Left renal cortex interstitium (tissue), 4 donors: ENCODE measurements around the gene CD177. TPM values are rescaled to one million over a fixed set of nuclear protein-coding genes. Genes with fewer than 3 reads are reported as not detected.
"Not testable (repeated sequence)": the region's sequence is repeated elsewhere in the genome, so short reads cannot be mapped to it uniquely, and the experiment has no call there.

ENCODE experiments used
- DNase-seq, 4 donors: peaks; one replicate each; pipeline ENCODE4 v3.0.0-alpha.2; 2013; ENCODE audit warnings: low read depth in 4 of 4, low spot score in 2 of 4, missing footprints in 1 of 4
- polyA plus RNA-seq, 4 donors: library from polyadenylated mRNA; unstranded; fragments of 120-200 nt; gene quantifications; one replicate each; pipeline ENCODE4 v1.2.1, GENCODE V29; 2013; ENCODE audit not compliant: insufficient read length in 4 of 4

Gene CD177
- polyA plus RNA-seq, 4 donors: 0.40 to 0.44 TPM; not detected in 2

DNA sequence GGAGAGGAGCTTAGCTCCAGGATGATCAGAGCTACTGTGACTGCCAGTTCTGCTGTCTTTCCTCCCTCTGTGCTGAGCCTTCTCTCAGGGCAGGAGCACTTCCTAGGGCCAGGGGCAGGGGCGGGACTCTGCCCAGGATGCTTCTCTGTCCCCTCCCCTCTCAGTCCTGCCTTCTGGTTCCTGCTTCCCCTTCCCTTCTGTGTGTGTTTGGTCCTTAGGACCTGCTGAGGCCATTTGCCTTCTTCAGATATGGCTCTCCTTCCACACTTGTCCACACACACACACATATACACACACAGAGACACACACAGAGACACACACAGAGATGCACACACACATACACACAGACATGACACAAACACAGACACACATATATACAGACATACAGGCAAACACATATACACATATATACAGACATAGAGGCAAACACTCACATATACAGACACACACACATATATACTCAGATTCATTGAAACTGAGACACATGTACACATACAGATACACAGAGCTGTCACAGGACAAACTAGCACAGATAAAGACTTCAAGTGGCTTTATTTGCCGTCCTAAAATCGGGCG, 22.0 kb upstream of the CD177 start:
- no peak for DNase-seq

DNA sequence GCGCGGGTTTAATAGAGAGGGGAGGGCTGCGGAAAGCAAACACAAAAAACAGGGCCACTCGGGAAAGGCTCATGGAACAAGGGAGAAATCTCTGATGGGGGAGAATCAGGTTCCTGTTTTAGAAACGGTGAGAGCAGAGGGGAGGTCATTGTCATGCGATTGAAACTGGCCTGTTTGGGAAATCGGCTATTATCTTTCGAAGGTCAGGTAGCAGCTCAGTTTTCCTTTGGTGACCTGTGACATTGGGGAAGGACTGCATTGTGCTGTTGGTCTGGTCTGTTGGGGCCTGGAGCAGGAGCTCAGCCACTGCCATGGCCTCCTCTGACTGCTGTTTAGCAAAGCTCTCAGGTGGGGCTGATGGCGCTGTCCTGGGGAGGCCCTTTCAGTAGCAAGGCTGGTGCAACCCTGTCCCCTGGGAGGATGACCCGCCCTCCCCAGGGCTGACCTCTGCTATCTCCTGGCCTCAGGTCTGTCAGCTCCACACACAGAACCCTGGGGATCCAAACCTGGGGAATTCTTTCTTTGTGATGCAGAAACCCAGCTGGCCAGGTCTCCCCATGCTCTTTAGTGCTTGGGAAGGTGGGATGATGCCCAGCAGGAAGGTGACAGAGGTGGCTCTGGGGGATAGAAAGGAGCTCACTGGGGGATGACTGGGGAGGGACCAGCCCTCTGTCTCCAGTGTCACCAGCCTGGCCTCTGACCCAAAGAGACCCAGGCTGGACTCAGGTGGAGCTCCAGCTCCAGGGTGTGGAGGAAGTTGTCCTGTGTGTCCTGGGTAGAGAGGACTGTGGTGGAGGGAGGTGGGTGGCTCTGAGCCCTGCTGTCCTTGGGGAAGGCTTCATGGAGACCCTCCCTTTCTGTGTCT, 21.2 kb upstream of the CD177 start:
- no peak for DNase-seq

DNA sequence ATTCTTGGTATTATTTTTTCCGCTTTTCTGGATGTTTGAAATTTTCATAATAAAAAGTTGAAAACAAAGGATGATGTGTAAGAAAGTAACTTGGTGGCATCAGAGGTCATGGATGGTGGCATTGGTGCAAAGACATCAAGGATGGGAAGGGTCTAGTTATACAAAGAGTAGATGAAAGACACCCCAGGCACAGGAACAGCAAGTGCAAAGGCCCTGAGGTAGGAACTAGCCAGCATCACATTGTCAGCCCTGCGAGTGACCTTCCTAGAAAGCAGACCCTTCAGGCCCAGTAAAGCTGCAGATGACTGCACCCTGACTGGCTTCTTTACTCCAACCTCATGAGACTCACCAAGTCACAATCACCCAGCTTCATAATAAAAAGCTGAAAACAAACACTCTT, 17.0 kb upstream of the CD177 start:
- not testable (repeated sequence) for DNase-seq

DNA sequence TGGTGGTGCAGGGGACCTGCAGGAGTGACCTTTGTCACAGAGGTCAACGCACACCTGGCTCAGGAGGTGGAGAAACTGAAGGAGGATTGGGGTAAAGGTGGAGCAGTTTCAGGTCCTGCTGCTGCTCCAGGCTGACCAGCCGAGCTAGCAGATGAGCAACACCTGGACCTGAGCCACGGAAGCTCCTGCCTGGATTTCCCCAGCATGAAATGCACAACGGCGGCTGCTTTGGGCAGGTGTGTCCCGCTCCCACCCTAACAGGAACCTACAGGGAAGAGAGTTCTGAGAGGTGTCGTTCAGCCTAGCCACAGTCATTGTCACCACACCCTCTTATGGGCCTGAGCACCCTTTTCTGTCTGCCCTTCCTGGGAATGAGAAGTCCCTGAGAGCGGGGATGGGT, 15.7 kb upstream of the CD177 start:
- DNase-seq: no peak

DNA sequence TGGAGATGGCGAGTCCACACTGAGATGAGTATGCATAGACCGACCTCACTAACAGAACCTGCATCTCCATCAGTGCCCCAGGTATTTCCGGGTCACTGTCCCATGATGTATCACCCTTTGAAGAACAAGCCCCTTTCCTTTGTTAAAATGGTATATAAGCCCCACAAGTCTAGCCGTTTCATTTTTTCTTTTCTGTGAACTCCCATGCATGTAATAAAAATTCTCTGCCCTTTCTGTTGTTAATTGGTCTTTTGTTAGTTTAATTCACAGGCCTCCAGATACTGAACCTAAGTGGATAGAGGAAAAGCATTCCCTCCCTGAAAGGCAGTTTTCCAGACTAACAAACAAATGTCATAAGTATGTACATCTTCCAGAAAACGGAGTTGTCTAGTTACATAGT, 15.0 kb upstream of the CD177 start:
- no peak for DNase-seq

DNA sequence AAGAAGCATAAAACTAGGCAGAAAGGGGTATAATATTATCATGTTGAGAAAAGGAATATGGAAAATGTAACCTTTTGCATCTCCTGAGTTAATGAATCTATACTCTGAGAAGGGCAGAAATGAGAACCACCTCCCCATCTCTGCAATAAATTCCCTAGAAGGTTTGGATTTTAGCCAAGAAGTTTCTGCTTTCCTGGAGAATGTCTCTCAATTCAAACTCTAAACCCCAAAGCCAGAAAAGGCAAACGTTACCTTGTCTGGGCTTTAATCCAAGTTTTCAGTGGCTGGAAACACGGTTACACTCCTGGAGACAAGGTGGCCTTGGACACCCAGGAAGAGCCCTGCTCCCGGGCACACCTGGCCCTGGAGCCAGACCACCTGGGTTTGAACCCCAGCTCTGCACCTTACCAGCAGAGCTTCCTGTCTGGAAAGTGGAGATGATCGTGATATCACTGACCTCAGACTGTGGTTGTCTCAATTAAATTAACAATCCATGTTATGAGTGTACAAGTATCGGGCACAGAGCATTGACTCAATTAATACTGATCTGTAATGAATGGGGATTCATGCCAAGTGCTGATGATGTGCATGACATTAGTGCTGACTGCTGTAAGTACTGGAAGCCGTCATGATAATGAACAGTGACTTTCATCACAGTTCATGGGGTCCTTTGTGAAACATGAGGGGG, 14.1 kb upstream of the CD177 start:
- not testable (repeated sequence) for DNase-seq

DNA sequence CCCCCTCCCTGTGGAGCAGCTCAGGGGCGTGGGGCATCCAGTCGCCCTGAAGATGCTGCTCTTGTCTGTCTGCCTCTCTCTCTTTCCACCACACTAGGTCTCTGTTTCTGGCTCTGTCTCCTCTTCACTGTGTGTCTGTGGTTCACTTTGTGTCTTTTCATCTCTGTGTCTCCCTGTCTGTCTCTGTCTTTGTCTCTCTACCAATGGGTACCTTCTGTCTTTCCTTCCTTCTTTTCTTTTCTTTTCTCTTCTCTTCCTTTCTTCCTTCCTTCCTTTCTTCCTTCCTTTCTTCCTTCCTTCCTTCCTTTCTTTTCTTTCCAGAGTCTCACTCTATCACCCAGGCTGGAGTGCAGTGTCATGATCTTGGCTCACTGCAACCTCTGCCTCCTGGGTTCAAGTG, 13.4 kb upstream of the CD177 start:
- DNase-seq: not testable (repeated sequence)

DNA sequence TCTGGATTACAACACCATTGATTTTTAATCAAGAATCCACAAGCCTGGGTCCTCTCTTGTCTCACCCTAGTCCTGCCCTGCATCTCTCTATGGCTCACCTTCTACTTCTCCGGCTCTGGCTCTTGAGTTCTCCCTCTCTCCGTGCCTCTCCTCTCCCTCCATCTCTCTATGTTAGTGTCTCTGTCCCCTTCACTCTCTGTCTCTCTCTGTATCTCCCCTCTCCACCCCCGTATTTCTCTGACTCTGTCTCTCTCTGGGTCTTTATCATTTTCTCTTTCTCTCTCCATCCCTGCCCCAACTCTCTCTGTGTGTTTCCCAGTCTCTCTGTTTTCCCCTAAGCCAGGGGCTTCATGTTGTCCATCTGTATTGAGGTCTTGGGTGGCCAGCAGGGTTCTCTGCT, 12.4 kb upstream of the CD177 start:
- not testable (repeated sequence) for DNase-seq

DNA sequence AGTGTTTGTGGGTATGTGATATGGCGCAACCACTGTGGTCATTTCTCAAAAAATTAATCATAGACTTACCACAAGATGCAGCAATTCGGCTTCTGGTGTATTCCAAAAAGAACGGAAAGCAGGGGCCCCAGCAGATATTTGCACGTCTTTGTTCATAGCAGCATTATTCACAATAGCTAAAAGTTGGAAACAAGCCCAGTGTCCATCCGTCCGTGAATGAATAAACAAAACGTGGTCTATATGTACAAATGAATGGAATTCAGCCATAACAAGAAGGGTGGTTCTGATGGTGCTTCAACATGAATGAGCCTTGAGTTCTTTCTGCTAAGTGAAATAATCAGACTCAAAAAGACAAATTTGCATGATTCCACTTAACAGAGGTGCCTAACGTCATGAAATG, 11.4 kb upstream of the CD177 start:
- not testable (repeated sequence) for DNase-seq

DNA sequence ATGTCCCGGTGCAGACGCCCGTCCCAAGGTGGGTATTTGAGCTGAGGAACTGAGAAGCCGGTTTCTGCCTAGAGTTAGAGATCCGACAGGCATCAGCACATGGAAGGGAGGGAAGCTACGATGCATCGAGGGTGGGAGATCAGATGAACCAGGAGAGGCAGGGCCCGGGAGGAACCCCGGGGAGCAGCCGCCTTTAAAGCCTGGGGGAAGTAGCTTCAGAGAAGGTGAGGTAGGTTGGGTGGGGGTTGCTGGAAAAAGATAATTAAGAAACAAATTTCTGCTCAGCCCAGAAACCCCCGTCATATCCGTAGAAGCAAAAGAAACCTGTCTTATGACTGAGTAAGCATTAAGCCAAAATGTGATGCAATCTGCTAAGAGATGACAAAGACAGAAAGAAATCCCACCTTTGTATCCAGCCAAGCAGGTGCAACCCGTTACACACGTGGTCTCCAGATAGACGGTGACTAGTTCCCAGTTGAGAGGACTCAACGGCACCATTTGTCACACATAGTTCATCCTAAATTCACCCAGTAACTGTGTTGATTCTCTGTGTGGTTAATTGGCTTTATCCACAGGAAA, 9.1 kb upstream of the CD177 start:
- not testable (repeated sequence) for DNase-seq

DNA sequence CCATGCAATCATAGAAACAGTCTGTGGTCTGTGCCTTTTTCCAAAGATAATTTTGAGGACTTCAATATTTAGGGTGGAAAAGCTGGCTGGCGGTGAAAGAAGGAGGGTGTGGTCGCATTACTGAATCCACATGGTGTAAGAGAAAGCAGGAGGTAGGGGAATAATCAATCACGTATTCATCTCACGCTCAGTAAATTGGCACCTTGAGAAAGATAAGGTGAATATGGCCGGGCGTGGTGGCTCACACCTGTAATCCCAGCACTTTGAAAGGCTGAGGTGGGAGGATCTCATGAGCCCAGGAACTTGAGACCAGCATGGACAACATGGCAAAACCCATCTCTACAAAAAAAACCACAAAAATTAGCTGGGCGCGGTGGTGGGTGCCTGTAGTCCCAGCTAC, 3.7 kb upstream of the CD177 start:
- not testable (repeated sequence) for DNase-seq

DNA sequence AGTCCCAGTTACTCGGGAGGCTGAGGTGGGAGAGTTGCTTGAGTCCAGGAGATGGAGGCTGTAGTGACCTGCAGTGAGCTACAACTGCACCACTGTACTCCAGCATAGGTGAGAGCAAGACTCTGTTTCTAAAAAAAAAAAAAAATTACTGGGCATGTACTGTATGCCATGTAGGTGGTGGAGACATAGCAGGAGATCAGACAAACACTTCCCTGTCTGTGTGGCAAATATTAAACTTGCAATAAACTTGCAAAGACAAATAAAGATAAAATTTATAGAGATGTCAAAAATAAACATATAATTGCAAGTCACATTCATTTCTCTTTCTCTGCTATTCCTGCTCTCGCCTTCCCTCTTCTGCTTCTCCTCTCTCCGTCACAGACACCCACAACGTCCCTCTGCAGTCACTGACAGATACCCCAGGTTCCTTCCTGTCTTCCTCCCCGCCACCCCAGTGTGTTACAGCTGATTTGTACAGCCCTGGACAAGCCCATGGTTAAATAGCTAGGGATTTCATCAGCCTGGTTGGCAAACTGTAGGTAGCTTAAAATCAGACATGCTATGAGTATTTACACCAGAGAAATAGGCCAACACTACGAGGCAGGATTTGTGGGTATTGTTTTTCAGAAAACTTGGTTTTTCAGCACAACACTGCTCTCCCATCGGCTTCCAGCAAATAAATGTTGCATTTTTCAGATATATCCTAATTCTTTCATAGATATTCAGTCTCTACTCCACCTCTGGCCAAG, 1.3 kb upstream of the CD177 start:
- no peak for DNase-seq

DNA sequence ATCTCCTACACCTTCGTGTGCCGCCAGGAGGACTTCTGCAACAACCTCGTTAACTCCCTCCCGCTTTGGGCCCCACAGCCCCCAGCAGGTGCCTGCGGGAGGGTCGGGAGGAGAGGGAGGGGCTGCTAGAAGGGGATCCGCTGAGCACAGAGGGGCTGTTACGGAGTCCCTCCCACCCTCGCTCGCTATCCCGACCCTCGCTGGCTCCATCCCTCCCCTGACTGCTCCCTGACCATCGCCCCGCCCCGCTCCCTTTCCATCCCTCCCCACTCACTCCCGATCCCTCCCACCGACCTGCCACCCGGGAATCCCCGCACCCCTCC, 780 bp downstream of the CD177 start:
- no peak for DNase-seq

DNA sequence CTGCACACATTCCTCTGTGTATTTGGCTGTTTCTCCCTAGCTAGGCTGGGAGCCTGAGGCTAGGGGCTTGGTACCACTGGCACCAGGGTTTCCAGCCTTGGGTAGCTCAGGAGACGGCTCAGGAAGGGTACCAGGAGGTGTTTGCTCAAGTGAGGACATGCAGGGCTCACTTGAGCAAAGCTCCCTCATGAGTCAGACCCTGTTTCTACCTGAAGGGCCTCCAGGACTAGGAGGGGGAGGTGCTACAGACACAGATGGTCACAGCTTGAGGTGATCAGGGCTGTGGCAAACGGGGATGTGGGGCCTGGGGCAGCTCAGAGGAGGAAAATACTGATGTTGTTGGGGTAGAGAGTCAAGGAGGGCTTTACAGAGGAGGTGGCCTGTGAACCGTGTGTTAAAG, 3.3 kb downstream of the CD177 start:
- DNase-seq: not testable (repeated sequence)

DNA sequence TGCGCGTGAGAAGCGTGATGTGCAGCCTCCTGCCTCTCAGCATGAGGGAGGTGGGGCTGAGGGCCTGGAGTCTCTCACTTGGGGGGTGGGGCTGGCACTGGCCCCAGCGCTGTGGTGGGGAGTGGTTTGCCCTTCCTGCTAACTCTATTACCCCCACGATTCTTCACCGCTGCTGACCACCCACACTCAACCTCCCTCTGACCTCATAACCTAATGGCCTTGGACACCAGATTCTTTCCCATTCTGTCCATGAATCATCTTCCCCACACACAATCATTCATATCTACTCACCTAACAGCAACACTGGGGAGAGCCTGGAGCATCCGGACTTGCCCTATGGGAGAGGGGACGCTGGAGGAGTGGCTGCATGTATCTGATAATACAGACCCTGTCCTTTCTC, 8.7 kb downstream of the CD177 start:
- no peak for DNase-seq

DNA sequence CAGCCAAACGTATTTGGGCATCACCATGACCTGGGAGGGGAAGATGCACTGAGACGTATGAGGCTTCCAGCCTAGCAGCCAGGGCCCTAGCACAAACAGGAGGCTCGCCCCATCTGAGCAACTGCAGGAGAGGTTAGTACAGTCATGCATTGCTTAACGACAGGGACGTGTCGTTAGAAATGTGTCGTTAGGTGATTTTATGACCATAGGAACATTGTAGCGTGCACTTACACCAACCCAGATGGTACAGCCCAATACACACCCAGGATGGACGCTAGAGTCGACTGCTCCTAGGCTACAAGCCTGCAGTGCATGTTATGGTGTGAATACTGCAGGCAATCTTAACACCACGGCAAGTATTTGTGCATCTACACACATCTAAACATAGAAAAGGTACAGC, 9.3 kb downstream of the CD177 start:
- DNase-seq: no peak

DNA sequence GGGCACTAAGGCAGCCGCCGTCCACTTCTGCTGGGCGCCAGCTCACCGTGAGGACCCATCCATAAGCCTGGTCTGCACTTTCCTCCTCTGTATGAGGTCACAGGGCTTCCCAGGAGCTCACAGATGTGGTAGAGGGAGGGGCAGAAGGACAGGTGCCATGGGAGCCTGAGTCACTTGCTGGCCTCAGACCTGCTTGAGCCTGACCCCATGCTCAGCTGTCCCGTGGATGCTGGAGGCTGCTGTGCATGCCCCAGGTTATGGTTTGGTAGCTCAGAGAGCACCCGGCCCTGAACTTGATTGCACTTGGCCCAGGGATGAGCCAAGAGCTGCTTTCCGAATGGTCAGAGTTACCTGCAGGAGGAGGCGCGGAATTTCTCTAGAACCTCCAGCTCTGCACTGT, 12.2 kb downstream of the CD177 start:
- DNase-seq: not testable (repeated sequence)

DNA sequence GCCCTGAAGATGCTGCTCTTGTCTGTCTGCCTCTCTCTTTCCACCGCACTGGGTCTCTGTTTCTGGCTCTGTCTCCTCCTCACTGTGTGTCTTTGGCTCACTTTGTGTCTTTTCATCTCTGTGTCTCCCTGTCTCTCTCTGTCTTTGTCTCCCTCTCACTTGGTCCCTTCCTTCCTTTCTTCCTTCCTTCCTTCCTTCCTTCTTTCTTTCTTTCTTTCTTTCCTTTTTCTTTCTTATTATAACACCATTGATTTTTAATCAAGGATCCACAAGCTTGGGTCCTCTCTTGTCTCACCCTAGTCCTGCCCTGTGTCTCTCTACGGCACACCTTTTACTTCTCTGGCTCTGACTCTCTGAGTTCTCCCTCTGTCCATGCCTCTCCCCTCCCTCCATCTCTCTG, 14.3 kb downstream of the CD177 start:
- no peak for DNase-seq

DNA sequence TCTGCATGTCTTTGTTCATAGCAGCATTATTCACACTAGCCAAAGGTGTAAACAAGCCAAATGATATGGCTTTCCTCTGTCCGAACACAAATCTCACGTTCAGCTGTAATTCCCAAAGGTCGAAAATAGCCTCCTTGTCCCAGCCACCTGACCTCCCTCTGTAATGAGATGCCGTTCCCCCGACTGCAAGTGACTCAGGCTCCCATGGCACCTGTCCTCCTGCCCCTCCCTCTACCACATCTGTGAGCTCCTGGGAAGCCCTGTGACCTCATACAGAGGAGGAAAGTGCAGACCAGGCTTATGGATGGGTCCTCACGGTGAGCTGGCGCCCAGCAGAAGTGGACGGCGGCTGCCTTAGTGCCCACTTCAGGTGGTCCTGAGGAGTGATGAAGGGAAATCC, 15.4 kb downstream of the CD177 start:
- DNase-seq: not testable (repeated sequence)

DNA sequence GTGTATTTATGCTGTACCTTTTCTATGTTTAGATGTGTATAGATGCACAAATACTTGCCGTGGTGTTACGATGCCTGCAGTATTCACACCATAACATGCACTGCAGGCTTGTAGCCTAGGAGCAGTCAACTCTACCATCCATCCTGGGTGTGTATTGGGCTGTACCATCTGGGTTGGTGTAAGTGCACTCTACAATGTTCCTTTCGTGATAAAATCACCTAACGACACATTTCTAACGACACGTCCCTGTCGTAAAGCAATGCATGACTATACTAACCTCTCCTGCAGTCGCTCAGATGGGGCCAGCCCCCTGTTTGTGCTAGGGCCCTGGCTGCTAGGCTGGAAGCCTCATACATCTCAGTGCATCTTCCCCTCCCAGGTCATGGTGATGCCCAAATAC, 18.4 kb downstream of the CD177 start:
- DNase-seq: no peak

DNA sequence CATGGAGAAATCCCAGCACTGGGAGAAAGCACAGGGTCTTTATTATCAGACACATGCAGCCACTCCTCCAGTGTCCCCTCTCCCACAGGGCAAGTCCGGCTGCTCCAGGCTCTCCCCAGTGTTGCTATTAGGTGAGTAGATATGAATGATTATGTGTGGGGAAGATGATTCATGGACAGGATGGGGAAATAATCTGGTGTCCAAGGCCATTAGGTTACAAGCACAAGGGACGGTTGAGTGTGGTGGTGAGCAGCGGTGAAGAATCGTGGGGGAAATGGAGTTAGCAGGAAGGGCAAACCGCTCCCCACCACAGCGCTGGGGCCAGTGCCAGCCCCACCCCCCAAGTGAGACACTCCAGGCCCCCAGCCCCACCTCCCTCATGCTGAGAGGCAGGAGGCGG, 19.0 kb downstream of the CD177 start:
- DNase-seq: no peak
